Endothelial cell of umbilical vein (primary cell): ENCODE measurements around the gene CTSD. TPM values are rescaled to one million over a fixed set of nuclear protein-coding genes. Genes with fewer than 3 reads are reported as not detected.

Source experiments
- BruUV-seq: library from RNA; stranded (reverse); fragments of 400-500 nt; replicated peaks from 2 replicates; lab custom pipeline; 2021; lab: Mats Ljungman, UMichigan
- CTCF ChIA-PET: fragments of 300-600, 350-600 bp; sonication (Branson Sonifier 250); formaldehyde crosslinking; loops from one replicate; lab custom pipeline; 2021; ENCODE audit warnings: antibody characterized with exemption, inconsistent platforms; lab: Charles Lee
- POLR2A ChIA-PET: fragments of 300-600, 350-600 bp; sonication (Branson Sonifier 250); formaldehyde crosslinking; loops from one replicate; lab custom pipeline; 2021; ENCODE audit warnings: antibody characterized with exemption, inconsistent platforms; lab: Charles Lee
- DNase-seq: peaks from one replicate; pipeline ENCODE4 v3.0.0-alpha.2; 2011; ENCODE audit warnings: low read depth, low spot score
- FAIRE-seq: peaks from 2 replicates; lab custom pipeline; 2011; peaks lifted over from hg19 to GRCh38; lab: Jason Lieb, UNC
- H2AFZ ChIP-seq: 2 replicates; pipeline ENCODE4 v1.6.0; 2012; ENCODE audit warnings: low read depth, low read length, control low read depth, inconsistent platforms
- H3K27ac ChIP-seq: 2 replicates; pipeline ENCODE4 v1.5.1; 2011; ENCODE audit warnings: low read depth, mild to moderate bottlenecking, control low read depth, low read length, moderate library complexity; ENCODE audit not compliant: insufficient read depth
- H3K27me3 ChIP-seq, 2 experiments: 2 replicates each; pipeline versions ENCODE4 v1.6.0 to v1.6.1; 2011; ENCODE audit warnings: low read length in 2 of 2, mixed read lengths in 1 of 2; ENCODE audit not compliant: control insufficient read depth in 2 of 2, insufficient read depth in 2 of 2
- H3K36me3 ChIP-seq, 2 experiments: 2 replicates in 1 of 2; 3 replicates in 1 of 2; pipeline ENCODE4 v1.5.1; 2011; ENCODE audit warnings: low read length in 2 of 2, mild to moderate bottlenecking in 1 of 2, moderate library complexity in 1 of 2; ENCODE audit not compliant: control insufficient read depth in 2 of 2, insufficient read depth in 2 of 2; ENCODE audit errors: extremely low read depth in 1 of 2
- H3K4me1 ChIP-seq: 3 replicates; pipeline ENCODE4 v1.5.1; 2011; ENCODE audit warnings: mild to moderate bottlenecking, low read length; ENCODE audit not compliant: control insufficient read depth, insufficient read depth; ENCODE audit errors: extremely low read depth
- H3K4me2 ChIP-seq: 2 replicates; pipeline ENCODE4 v1.6.1; 2011; ENCODE audit warnings: low read length, control low read depth, mixed read lengths; ENCODE audit not compliant: insufficient read depth
- H3K4me3 ChIP-seq, 3 experiments: fragments of 200-600 bp in 1 of 3; sonication (generic), shearing (Covaris generic) in 1 of 3; replicated peaks in 1 of 3; 2 replicates each; pipeline ENCODE4 v1.5.1; 2011 to 2016; ENCODE audit warnings: control low read depth in 3 of 3, low read length in 3 of 3, mild to moderate bottlenecking in 2 of 3, inconsistent platforms in 1 of 3, low read depth in 1 of 3, moderate library complexity in 1 of 3; ENCODE audit not compliant: insufficient read depth in 1 of 3
- H3K79me2 ChIP-seq: 2 replicates; pipeline ENCODE4 v1.6.0; 2012; ENCODE audit warnings: low read length, inconsistent platforms; ENCODE audit not compliant: control insufficient read depth, insufficient read depth
- H3K9ac ChIP-seq: replicated peaks from 2 replicates; pipeline ENCODE3; 2011; ENCODE audit warnings: low read length, control low read depth; ENCODE audit not compliant: insufficient read depth; ENCODE audit errors: extremely low read depth
- H3K9me1 ChIP-seq: replicated peaks from 3 replicates; pipeline ENCODE4 v1.6.0; 2011; ENCODE audit warnings: mild to moderate bottlenecking, low read length; ENCODE audit not compliant: control insufficient read depth, insufficient read depth; ENCODE audit errors: extremely low read depth
- H3K9me3 ChIP-seq: replicated peaks from 2 replicates; pipeline ENCODE4 v1.5.1; 2012; ENCODE audit warnings: low read length, inconsistent platforms; ENCODE audit not compliant: control insufficient read depth, insufficient read depth
- H4K20me1 ChIP-seq: replicated peaks from 2 replicates; pipeline ENCODE3; 2011; ENCODE audit warnings: mild to moderate bottlenecking, low read length; ENCODE audit not compliant: control insufficient read depth, insufficient read depth; ENCODE audit errors: extremely low read depth
- EZH2 ChIP-seq: IDR thresholded peaks from 2 replicates; pipeline ENCODE4 v1.6.1; 2012; ENCODE audit warnings: borderline replicate concordance, low read depth, mild to moderate bottlenecking, moderate library complexity, low read length, inconsistent platforms; ENCODE audit not compliant: severe bottlenecking
- FOS ChIP-seq: IDR thresholded peaks from 2 replicates; pipeline ENCODE4 v1.6.1; 2011; ENCODE audit warnings: mild to moderate bottlenecking, low read length, moderate library complexity, borderline replicate concordance; ENCODE audit not compliant: insufficient read depth
- GATA2 ChIP-seq: IDR thresholded peaks from 2 replicates; pipeline ENCODE4 v1.7.0; 2011; ENCODE audit warnings: low read depth, mild to moderate bottlenecking, moderate library complexity, mixed read lengths, low read length; ENCODE audit not compliant: insufficient read length, insufficient read depth
- JUN ChIP-seq: IDR thresholded peaks from 2 replicates; pipeline ENCODE4 v1.6.1; 2011; ENCODE audit warnings: borderline replicate concordance, low read depth; ENCODE audit not compliant: insufficient read length, insufficient read depth
- MYC ChIP-seq: IDR thresholded peaks from one replicate; pipeline ENCODE4 v1.6.1; 2011; ENCODE audit warnings: mild to moderate bottlenecking, low read depth, low read length
- POLR2A ChIP-seq: IDR thresholded peaks from 2 replicates; pipeline ENCODE4 v1.6.1; 2012; ENCODE audit warnings: low read depth, mild to moderate bottlenecking, control low read depth, low read length
- POLR2AphosphoS5 ChIP-seq: IDR thresholded peaks from 2 replicates; pipeline ENCODE4 v1.6.1; 2012; ENCODE audit warnings: low read depth, mild to moderate bottlenecking, control low read depth, low read length, moderate library complexity; ENCODE audit not compliant: insufficient read depth
- dilution Hi-C: fragments of 300-500 bp; cut with MboI; formaldehyde crosslinking; loops from one replicate; pipeline ENCODE4 v1.15.0; 2019; ENCODE audit warnings: low sequenced_read_pairs; ENCODE audit not compliant: extremely low pct_ligation_motif_present
- intact Hi-C: fragments of 100-400 bp; cut with micrococcal nuclease; formaldehyde crosslinking; loops from one replicate; pipeline ENCODE4 v1.10.0; 2022
- polyA plus RNA-seq, 4 experiments: library from polyadenylated mRNA; depleted of rRNA in 3 of 4; stranded (reverse) in 3 of 4; unstranded in 1 of 4; fragments of >200 nt; gene quantifications; 2 replicates each; pipeline versions ENCODE4 v1.2.1 to v1.2.3, GENCODE V29; 2011 to 2012; ENCODE audit warnings: missing spikeins in 1 of 4
- total RNA-seq: library from RNA; stranded (reverse); gene quantifications from 2 replicates; pipeline ENCODE4 v1.2.3, GENCODE V29; 2021
- TF ChIP-seq, protein P1 (sequence below), 2 donors: IDR thresholded peaks; 1 replicate in 1 of 2; 2 replicates in 1 of 2; pipeline ENCODE4 v1.5.1; 2011; ENCODE audit warnings: low read length in 2 of 2, mild to moderate bottlenecking in 2 of 2, moderate library complexity in 2 of 2, control low read depth in 1 of 2, inconsistent platforms in 1 of 2, low read depth in 1 of 2; ENCODE audit not compliant: insufficient read depth in 1 of 2; ENCODE audit errors: extremely low read depth in 1 of 2
- TF ChIP-seq, protein P2 (sequence below): IDR thresholded peaks from 2 replicates; pipeline ENCODE4 v1.6.1; 2011; ENCODE audit not compliant: insufficient read depth, insufficient read length

CTSD gene
- total and polyA plus RNA-seq, 2 donors (not counting 3 experiments of a cell fraction or from before 2014, with no cell fraction given), result 215 to 248 TPM

- H3K79me2 ChIP-seq, result no peaks in the 10 kb centered on the region
- no peaks in the 10 kb centered on the region for H3K27me3 ChIP-seq
- no peak overlapping the region for H3K4me2 ChIP-seq
- no peak for TF ChIP-seq GATA2
- no peak for TF ChIP-seq MYC
- TF ChIP-seq JUN, result no peak
- TF ChIP-seq FOS, result no peak
- TF ChIP-seq, protein P1, sequence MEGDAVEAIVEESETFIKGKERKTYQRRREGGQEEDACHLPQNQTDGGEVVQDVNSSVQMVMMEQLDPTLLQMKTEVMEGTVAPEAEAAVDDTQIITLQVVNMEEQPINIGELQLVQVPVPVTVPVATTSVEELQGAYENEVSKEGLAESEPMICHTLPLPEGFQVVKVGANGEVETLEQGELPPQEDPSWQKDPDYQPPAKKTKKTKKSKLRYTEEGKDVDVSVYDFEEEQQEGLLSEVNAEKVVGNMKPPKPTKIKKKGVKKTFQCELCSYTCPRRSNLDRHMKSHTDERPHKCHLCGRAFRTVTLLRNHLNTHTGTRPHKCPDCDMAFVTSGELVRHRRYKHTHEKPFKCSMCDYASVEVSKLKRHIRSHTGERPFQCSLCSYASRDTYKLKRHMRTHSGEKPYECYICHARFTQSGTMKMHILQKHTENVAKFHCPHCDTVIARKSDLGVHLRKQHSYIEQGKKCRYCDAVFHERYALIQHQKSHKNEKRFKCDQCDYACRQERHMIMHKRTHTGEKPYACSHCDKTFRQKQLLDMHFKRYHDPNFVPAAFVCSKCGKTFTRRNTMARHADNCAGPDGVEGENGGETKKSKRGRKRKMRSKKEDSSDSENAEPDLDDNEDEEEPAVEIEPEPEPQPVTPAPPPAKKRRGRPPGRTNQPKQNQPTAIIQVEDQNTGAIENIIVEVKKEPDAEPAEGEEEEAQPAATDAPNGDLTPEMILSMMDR (IDR thresholded peaks at IDR 0.05; ENCODE audit: extremely low read depth in 1 of 2, insufficient read depth in 1 of 2, low read depth in 1 of 2, low read length in 2 of 2), result no peak
- no peak for TF ChIP-seq EZH2
- TF ChIP-seq POLR2AphosphoS5, result no peak
- TF ChIP-seq POLR2A, result no peak
- TF ChIP-seq, protein P2, sequence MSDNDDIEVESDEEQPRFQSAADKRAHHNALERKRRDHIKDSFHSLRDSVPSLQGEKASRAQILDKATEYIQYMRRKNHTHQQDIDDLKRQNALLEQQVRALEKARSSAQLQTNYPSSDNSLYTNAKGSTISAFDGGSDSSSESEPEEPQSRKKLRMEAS, result no peak
- intact Hi-C loops (no loop called here), dilution Hi-C loops (no loop called here)
- ChIA-PET CTCF (interaction anchor here (1.2 kb wide), 1 partner anchor 230 kb away, joined by 3 read pairs; no protein-coding TSS in a partner anchor), POLR2A (no interaction called here)
- no peaks in the 10 kb centered on the region for H3K36me3 ChIP-seq
- H3K4me1 ChIP-seq, result peaks cover 7% of the 10 kb centered on the region
- no peak overlapping the region for H3K4me3 ChIP-seq
- H3K9me3 ChIP-seq, result no peaks in the 10 kb centered on the region
- no peak overlapping the region for H3K27ac ChIP-seq
- H4K20me1 ChIP-seq, result no peaks in the 10 kb centered on the region
- no peak overlapping the region for H3K9ac ChIP-seq
- H3K9me1 ChIP-seq, result no peaks in the 10 kb centered on the region
- DNase-seq, result no peak
- no TSS peak for BruUV-seq
- no peak for FAIRE-seq
- no peak overlapping the region for H2AFZ ChIP-seq
Observed at GRCh38 chr11:1776331-1776851, 12.7 kb upstream of the CTSD start.
